Heart left ventricle (tissue), 16 donors: ENCODE measurements around the gene ZP1. TPM values are rescaled to one million over a fixed set of nuclear protein-coding genes. Genes with fewer than 3 reads are reported as not detected.

Experiments
- ATAC-seq, 4 donors: fragments of 200-7000 bp; cut with Tn5 transposase; one replicate each; pipeline ENCODE4 v1.9.1; 2020 to 2022; ENCODE audit warnings: moderate library complexity in 4 of 4, mild to moderate bottlenecking in 3 of 4, moderate number of reproducible peaks in 1 of 4
- DNase-seq, 5 donors: peaks; one replicate each; pipeline ENCODE4 v3.0.0-alpha.2; 2020
- H3K27ac ChIP-seq, 12 donors: fragments of 200-600 bp; sonication (generic) in 4 of 12; one replicate each; pipeline versions ENCODE4 v1.5.0 to v1.8.0; 2016 to 2022; ENCODE audit warnings: mild to moderate bottlenecking in 2 of 12
- H3K27me3 ChIP-seq, 9 donors: fragments of 200-600 bp; sonication (generic) in 2 of 9; one replicate each; pipeline versions ENCODE4 v1.5.1 to v1.8.0; 2016 to 2022; ENCODE audit warnings: mild to moderate bottlenecking in 3 of 9
- H3K36me3 ChIP-seq, 9 donors: fragments of 200-600 bp; sonication (generic) in 2 of 9; one replicate each; pipeline versions ENCODE4 v1.5.0 to v1.8.0; 2018 to 2022; ENCODE audit warnings: mild to moderate bottlenecking in 2 of 9
- H3K4me1 ChIP-seq, 12 donors: fragments of 200-600 bp; sonication (generic) in 4 of 12; one replicate each; pipeline versions ENCODE4 v1.5.0 to v1.8.0; 2016 to 2022; ENCODE audit warnings: mild to moderate bottlenecking in 3 of 12
- H3K4me3 ChIP-seq, 12 donors: fragments of 200-600 bp; sonication (generic) in 4 of 12; one replicate each; pipeline versions ENCODE4 v1.5.0 to v1.8.0; 2017 to 2022; ENCODE audit warnings: mild to moderate bottlenecking in 9 of 12, moderate library complexity in 4 of 12
- H3K9me3 ChIP-seq, 12 donors: fragments of 200-600 bp; sonication (generic) in 4 of 12; one replicate each; pipeline versions ENCODE4 v1.5.0 to v1.8.0; 2016 to 2022; ENCODE audit warnings: mild to moderate bottlenecking in 1 of 12
- CTCF ChIP-seq, 12 donors: fragments of 200-600 bp; sonication (generic) in 4 of 12; IDR thresholded peaks; one replicate each; pipeline versions ENCODE4 v1.5.0 to v1.8.0; 2018 to 2022; ENCODE audit warnings: antibody characterized with exemption in 12 of 12, mild to moderate bottlenecking in 5 of 12
- POLR2A ChIP-seq, 2 donors: fragments of 450-650 bp; IDR thresholded peaks; one replicate each; pipeline ENCODE4 v1.6.1; 2017; ENCODE audit warnings: antibody characterized with exemption in 2 of 2, mild to moderate bottlenecking in 2 of 2, moderate library complexity in 2 of 2
- WGBS, 4 donors: extraction: QIAGEN DNeasy Blood & Tissue Kit in 2 of 4; methylation state at CpG; one replicate each; pipeline versions ENCODE4 v1.1.5 to v1.1.7; 2013 to 2018; 5-methylcytosine and 5-hydroxymethylcytosine counted together
- intact Hi-C, 10 donors: fragments of 100-400 bp; cut with DNase I; formaldehyde crosslinking; loops; one replicate each; pipeline versions ENCODE4 v1.11.1 to v1.14.2; 2022
- polyA plus RNA-seq, 2 donors: library from polyadenylated mRNA; stranded (reverse); fragments of 200-250 nt; gene quantifications; one replicate each; pipeline ENCODE4 v1.2.3, GENCODE V29; 2013
- total RNA-seq, 9 donors: library from RNA; depleted of rRNA in 2 of 9; stranded (reverse); fragments of >200 nt in 2 of 9; fragmentation: NEBNext Ultra II Directional in 3 of 9; extraction: Animal tissue kit (Norgen Biotek cat#: 25700) in 3 of 9; gene quantifications; one replicate each; pipeline versions ENCODE4 v1.1.0 to v1.2.4, GENCODE V29; 2016 to 2023
- donor health status: ischemic (EF 13 %, LVEDD 7.1; RV severe dilation, severe dysfunction).
- donor health status: healthy with polysubstance abuse.
- donor health status: DM: no; HTN: yes; CAD: no.
- donor health status: DM: no; HTN: no; CAD: no.
- donor health status: ischemic (EF 25% LVEDD 6.9; RV normal size, moderate dysfunction).
- donor health status: ischemic (EF 25% LVEDD 5.7; RV mildly dilated, moderate dysfunction).
- donor health status: healthy.
- donor health status: DM: yes; HTN: yes; CAD: no.
- donor health status: ischemic (EF 35%, LVEDD 5.7; RV mildly dilated, moderate dysfunction).
- donor health status: nonischemic (EF 11% LVEDD 7.7; RV severe dilation, severe dysfunction).
- donor health status: DM: yes; HTN: yes; CAD: no.
- donor health status: PGD.
- donor health status: ischemic (EF 29% LVEDD 5.4; RV normal size, mild dysfunction).
- donor health status: nonischemic (EF 23%, LVEDD 6.1; RV moderate dilation, normal function).

The ZP1 gene
- total and polyA plus RNA-seq, 11 donors = 0.15 to 0.95 (median 0.32) TPM; not detected in 7

GRCh38 chr11:60825118-60825517, 42.2 kb upstream of the ZP1 start:
- TF ChIP-seq CTCF (IDR thresholded peaks at IDR 0.05) (no peak), POLR2A (IDR thresholded peaks at IDR 0.05) (no peak)
- Histone ChIP-seq H3K36me3 (no peaks in the 10 kb centered on the region), H3K9me3 (no peaks in the 10 kb centered on the region), H3K4me3 (no peak overlapping the region), H3K27me3 (no peaks in the 10 kb centered on the region), H3K4me1 (peaks cover 0 to 3% (median 0%) of the 10 kb centered on the region in 12 donors), H3K27ac (no peak overlapping the region)
- 84 to 90% (median 88%) methylated on average over 5 of the region's 5 CpGs for WGBS, 4 donors
- no peak for ATAC-seq
- intact Hi-C loops = loop anchor here in 1 of 10 donors (5.0 kb wide), 1 partner anchor 38 kb away; the partner anchor contains the start of gene MS4A10
- DNase-seq = no peak

- no peak for TF ChIP-seq POLR2A (IDR thresholded peaks at IDR 0.05)
- TF ChIP-seq CTCF (IDR thresholded peaks at IDR 0.05) = no peak
- Histone ChIP-seq H3K27ac (no peak overlapping the region), H3K27me3 (no peaks in the 10 kb centered on the region), H3K36me3 (no peaks in the 10 kb centered on the region), H3K4me3 (no peak overlapping the region), H3K9me3 (no peaks in the 10 kb centered on the region), H3K4me1 (peaks cover 0 to 3% (median 0%) of the 10 kb centered on the region in 12 donors)
- 68 to 95% (median 76%) methylated on average over 4 to 6 of the region's 6 CpGs for WGBS, 4 donors
- intact Hi-C loops = loop anchor here in 1 of 10 donors (5.0 kb wide), 1 partner anchor 38 kb away; the partner anchor contains the start of gene MS4A10
- ATAC-seq = no peak
- no peak for DNase-seq
Observed at GRCh38 chr11:60825790-60826189, 41.6 kb upstream of the ZP1 start.

GRCh38 chr11:60830478-60831142, 36.7 kb upstream of the ZP1 start:
- Histone ChIP-seq H3K4me1 (peaks cover 0 to 13% (median 1%) of the 10 kb centered on the region in 12 donors), H3K27ac (no peak overlapping the region), H3K9me3 (no peaks in the 10 kb centered on the region), H3K36me3 (no peaks in the 10 kb centered on the region), H3K4me3 (no peak overlapping the region), H3K27me3 (no peaks in the 10 kb centered on the region)
- intact Hi-C loops = loop anchor here (1.0 to 10.0 kb wide), 14 partner anchors 53 to 357 kb away; partner anchors contain the start of genes SLC15A3 (in 1 of the 10) and VPS37C (in 1 of the 10)
- 43 to 48% (median 44%) methylated on average over 10 of the region's 10 CpGs for WGBS, 4 donors
- DNase-seq (no peak), ATAC-seq (peak in 1 of 4 donors; percentile 19)
- TF ChIP-seq POLR2A (IDR thresholded peaks at IDR 0.05) = no peak
- no peak for TF ChIP-seq CTCF (IDR thresholded peaks at IDR 0.05)

GRCh38 chr11:60831143-60831500, 36.2 kb upstream of the ZP1 start:
- peak; percentile 74 to 89 (median 85) for DNase-seq
- intact Hi-C loops = loop anchor here (1.0 to 10.0 kb wide), 14 partner anchors 54 to 356 kb away; partner anchors contain the start of genes SLC15A3 (in 1 of the 10) and VPS37C (in 1 of the 10)
- H3K27ac ChIP-seq = no peak overlapping the region
- no peak overlapping the region for H3K4me3 ChIP-seq
- WGBS, 4 donors = 11 to 47% (median 15%) methylated on average over 3 to 8 of the region's 8 CpGs
- no peaks in the 10 kb centered on the region for H3K36me3 ChIP-seq
- H3K9me3 ChIP-seq = no peaks in the 10 kb centered on the region
- H3K4me1 ChIP-seq = peaks cover 0 to 18% (median 1%) of the 10 kb centered on the region in 12 donors
- peak; percentile 86 to 93 (median 90) for ATAC-seq
- no peaks in the 10 kb centered on the region for H3K27me3 ChIP-seq
- TF ChIP-seq POLR2A (IDR thresholded peaks at IDR 0.05) (no peak), CTCF (IDR thresholded peaks at IDR 0.05) (peak; percentile 86 to 97 (median 95))
